Breast epithelium (tissue), 4 donors: ENCODE results near the gene CDC42EP5. TPM values are rescaled to one million over a fixed set of nuclear protein-coding genes. Genes with fewer than 3 reads are reported as not detected.

Source experiments
- DNase-seq, 2 donors: peaks; one replicate each; pipeline ENCODE4 v3.0.0-alpha.2; 2019; ENCODE audit warnings: low spot score in 2 of 2
- H3K27ac ChIP-seq, 2 donors: fragments of 200-600 bp; sonication (generic) in 1 of 2; one replicate each; pipeline ENCODE4 v1.5.1; 2016 to 2019; ENCODE audit warnings: mild to moderate bottlenecking in 1 of 2
- H3K27me3 ChIP-seq, 2 donors: fragments of 200-600 bp; sonication (generic) in 1 of 2; one replicate each; pipeline versions ENCODE4 v1.5.1 to v1.6.0; 2017 to 2019; ENCODE audit warnings: control low read depth in 1 of 2, mild to moderate bottlenecking in 1 of 2
- H3K36me3 ChIP-seq: fragments of 200-600 bp; one replicate; pipeline ENCODE4 v1.5.1; 2019
- H3K4me1 ChIP-seq, 2 donors: fragments of 200-600 bp; sonication (generic); one replicate each; pipeline ENCODE4 v1.5.1; 2016 to 2019; ENCODE audit warnings: control low read depth in 1 of 2
- H3K4me3 ChIP-seq, 3 donors: fragments of 200-600 bp; sonication (generic); 1 replicate in 2 of 3; 2 replicates in 1 of 3; pipeline ENCODE4 v1.5.1; 2016 to 2019; ENCODE audit warnings: mild to moderate bottlenecking in 3 of 3, moderate library complexity in 2 of 3
- H3K9me3 ChIP-seq, 2 donors: fragments of 200-600 bp; sonication (generic) in 1 of 2; one replicate each; pipeline ENCODE4 v1.5.1; 2016 to 2019; ENCODE audit warnings: control low read depth in 1 of 2
- CTCF ChIP-seq, 3 donors: fragments of 450-650 bp; IDR thresholded peaks; one replicate each; pipeline ENCODE4 v1.5.1; 2016 to 2017; ENCODE audit warnings: antibody characterized with exemption in 3 of 3, mild to moderate bottlenecking in 3 of 3, moderate library complexity in 3 of 3
- POLR2A ChIP-seq: fragments of 450-650 bp; IDR thresholded peaks from one replicate; pipeline ENCODE4 v1.6.1; 2016; ENCODE audit warnings: antibody characterized with exemption, mild to moderate bottlenecking, moderate library complexity
- POLR2AphosphoS5 ChIP-seq, 3 donors: sonication (generic); formaldehyde crosslinking; IDR thresholded peaks; one replicate each; pipeline ENCODE4 v1.6.1; 2017; ENCODE audit warnings: antibody characterized with exemption in 3 of 3
- intact Hi-C: fragments of 100-400 bp; cut with DNase I; formaldehyde crosslinking; loops from one replicate; pipeline ENCODE4 v1.15.1; 2023; ENCODE audit warnings: low total_unique reads
- total RNA-seq, 3 donors: library from RNA; depleted of rRNA; stranded (reverse); fragments of >200 nt; gene quantifications; one replicate each; pipeline ENCODE4 v1.1.0, GENCODE V29; 2016

CDC42EP5 gene
- total RNA-seq, 3 donors from 2014 or later, result 8.8 to 40.6 (median 17.4) TPM

GRCh38 chr19:54436628-54437252 lies 36.4 kb downstream of the CDC42EP5 start:
- no peak overlapping the region for H3K27ac ChIP-seq
- TF ChIP-seq POLR2A (no peak), CTCF (IDR thresholded peaks at IDR 0.05) (no peak), POLR2AphosphoS5 (IDR thresholded peaks at IDR 0.05) (no peak)

GRCh38 chr19:54436031-54436523 lies 37.0 kb downstream of the CDC42EP5 start:
- no peak overlapping the region for H3K4me3 ChIP-seq
- H3K36me3 ChIP-seq, result no peaks in the 10 kb centered on the region
- no peak for DNase-seq
- H3K27me3 ChIP-seq, result no peaks in the 10 kb centered on the region
- TF ChIP-seq CTCF (IDR thresholded peaks at IDR 0.05), result no peak
- no peak for TF ChIP-seq POLR2A
- no peak for TF ChIP-seq POLR2AphosphoS5 (IDR thresholded peaks at IDR 0.05)
- peaks cover 0 to 7% of the 10 kb centered on the region in 2 donors for H3K4me1 ChIP-seq
- intact Hi-C loops, result no loop called here
- no peak overlapping the region for H3K27ac ChIP-seq
- H3K9me3 ChIP-seq, result no peaks in the 10 kb centered on the region

More at GRCh38 chr19:54436628-54437252, 36.4 kb downstream of the CDC42EP5 start:
- no peak for DNase-seq
- no peaks in the 10 kb centered on the region for H3K27me3 ChIP-seq
- intact Hi-C loops, result no loop called here
- no peaks in the 10 kb centered on the region for H3K9me3 ChIP-seq
- H3K4me3 ChIP-seq, result no peak overlapping the region
- peaks cover 0 to 5% of the 10 kb centered on the region in 2 donors for H3K4me1 ChIP-seq
- H3K36me3 ChIP-seq, result no peaks in the 10 kb centered on the region

GRCh38 chr19:54435551-54436016 lies 37.5 kb downstream of the CDC42EP5 start:
- Histone ChIP-seq H3K4me3 (no peak overlapping the region), H3K27me3 (no peaks in the 10 kb centered on the region), H3K9me3 (no peaks in the 10 kb centered on the region), H3K27ac (no peak overlapping the region), H3K4me1 (peaks cover 0 to 11% of the 10 kb centered on the region in 2 donors), H3K36me3 (no peaks in the 10 kb centered on the region)
- intact Hi-C loops, result no loop called here
- TF ChIP-seq POLR2AphosphoS5 (IDR thresholded peaks at IDR 0.05), result no peak
- DNase-seq, result no peak

GRCh38 chr19:54434873-54435214 lies 38.3 kb downstream of the CDC42EP5 start:
- no peak for DNase-seq
- no peak for TF ChIP-seq POLR2AphosphoS5 (IDR thresholded peaks at IDR 0.05)
- no peak for TF ChIP-seq POLR2A
- no peak for TF ChIP-seq CTCF (IDR thresholded peaks at IDR 0.05)
- H3K27me3 ChIP-seq, result peaks cover 0 to 2% of the 10 kb centered on the region in 2 donors
- H3K9me3 ChIP-seq, result no peaks in the 10 kb centered on the region
- no peak overlapping the region for H3K27ac ChIP-seq
- intact Hi-C loops, result no loop called here
- H3K4me3 ChIP-seq, result no peak overlapping the region
- peaks cover 0 to 11% of the 10 kb centered on the region in 2 donors for H3K4me1 ChIP-seq
- no peaks in the 10 kb centered on the region for H3K36me3 ChIP-seq

- intact Hi-C loops, result no loop called here
- TF ChIP-seq POLR2AphosphoS5 (IDR thresholded peaks at IDR 0.05), result no peak
- no peak for TF ChIP-seq CTCF (IDR thresholded peaks at IDR 0.05)
- TF ChIP-seq POLR2A, result no peak
- peaks cover 0 to 6% of the 10 kb centered on the region in 2 donors for H3K27me3 ChIP-seq
- DNase-seq, result no peak
- no peaks in the 10 kb centered on the region for H3K9me3 ChIP-seq
- peaks cover 0 to 11% of the 10 kb centered on the region in 2 donors for H3K4me1 ChIP-seq
- no peak overlapping the region for H3K27ac ChIP-seq
- no peak overlapping the region for H3K4me3 ChIP-seq
- no peaks in the 10 kb centered on the region for H3K36me3 ChIP-seq
Observed at GRCh38 chr19:54434112-54434872, 38.8 kb downstream of the CDC42EP5 start.
